ENCODE measurements around the gene SELENOK.

- no peak for TF ChIP-seq POLR2A (IDR thresholded peaks at IDR 0.05)
- no peak for TF ChIP-seq CTCF (IDR thresholded peaks at IDR 0.05)
Measured at GRCh38 chr3:53849916-53850315, 41.7 kb downstream of the SELENOK start.

Data from body of pancreas (tissue), 4 donors.